Prostate gland (tissue), 2 donors: ENCODE data around the gene SETD9. TPM values are rescaled to one million over a fixed set of nuclear protein-coding genes. Genes with fewer than 3 reads are reported as not detected.

Experiments
- DNase-seq: peaks from one replicate; pipeline ENCODE4 v3.0.0-alpha.2; 2019; ENCODE audit warnings: low spot score
- H3K27ac ChIP-seq, 2 donors: fragments of 200-600 bp; sonication (generic); 2 replicates each; pipeline ENCODE4 v1.5.1; 2017 to 2019
- H3K27me3 ChIP-seq: fragments of 200-600 bp; sonication (generic); replicated peaks from 2 replicates; pipeline ENCODE4 v1.5.1; 2019; ENCODE audit not compliant: insufficient read depth
- H3K36me3 ChIP-seq, 2 donors: fragments of 200-600 bp; sonication (generic); 1 replicate in 1 of 2; 2 replicates in 1 of 2; pipeline versions ENCODE4 v1.5.1 to v1.8.1; 2017 to 2019
- H3K4me1 ChIP-seq: fragments of 200-600 bp; sonication (generic); replicated peaks from 2 replicates; pipeline ENCODE4 v1.5.1; 2019
- H3K4me3 ChIP-seq, 2 donors: fragments of 200-600 bp; sonication (generic); 2 replicates each; pipeline ENCODE4 v1.5.1; 2017 to 2019
- H3K9me3 ChIP-seq: fragments of 200-600 bp; sonication (generic); 2 replicates; pipeline ENCODE4 v1.5.1; 2017
- CTCF ChIP-seq, 4 experiments: fragments of 200-600 bp in 2 of 4; fragments of 450-650 bp in 2 of 4; sonication (generic) in 2 of 4; IDR thresholded peaks; 1 replicate in 3 of 4; 2 replicates in 1 of 4; pipeline ENCODE4 v1.5.1; 2016 to 2019; ENCODE audit warnings: antibody characterized with exemption in 4 of 4, mild to moderate bottlenecking in 2 of 4, moderate library complexity in 2 of 4
- POLR2A ChIP-seq: fragments of 450-650 bp; IDR thresholded peaks from one replicate; pipeline ENCODE4 v1.6.1; 2016; ENCODE audit warnings: antibody characterized with exemption, mild to moderate bottlenecking
- POLR2AphosphoS5 ChIP-seq: sonication (generic); formaldehyde crosslinking; IDR thresholded peaks from one replicate; pipeline ENCODE4 v1.6.1; 2017; ENCODE audit warnings: antibody characterized with exemption
- WGBS: methylation state at CpG from one replicate; pipeline ENCODE4 v1.1.5; 2018; 5-methylcytosine and 5-hydroxymethylcytosine counted together
- intact Hi-C: fragments of 100-400 bp; cut with DNase I; formaldehyde crosslinking; loops from one replicate; pipeline ENCODE4 v1.14.2; 2022
- total RNA-seq, 2 donors: library from RNA; depleted of rRNA; stranded (reverse); fragments of >200 nt; gene quantifications; one replicate each; pipeline ENCODE4 v1.1.0, GENCODE V29; 2016

SETD9 gene
- total RNA-seq = 10 to 100 TPM; 10.7 to 20.3 TPM

GRCh38 chr5:56909294-56910209 is at the start of gene SETD9:
Gene SETD9, plus strand, starts transcription at chr5:56909596. Its CDS starts 50 bp downstream, at chr5:56909646.
- intact Hi-C loops = loop anchor here (2.0 to 5.0 kb wide), 2 partner anchors 43 to 265 kb away; partner anchors contain the start of genes GPBP1 and MIER3
- TF ChIP-seq POLR2AphosphoS5 (peak; percentile 78), CTCF (IDR thresholded peaks at IDR 0.05) (no peak), POLR2A (peak; percentile 56)

GRCh38 chr5:56861893-56862485 is 47.4 kb upstream of the SETD9 start:
- WGBS = 79% methylated on average over 4 of the region's 4 CpGs
- Histone ChIP-seq H3K9me3 (no peaks in the 10 kb centered on the region), H3K27me3 (no peaks in the 10 kb centered on the region), H3K4me3 (no peak overlapping the region), H3K27ac (no peak overlapping the region), H3K36me3 (no peaks in the 10 kb centered on the region), H3K4me1 (no peaks in the 10 kb centered on the region)
- no peak for DNase-seq
- intact Hi-C loops = no loop called here
- TF ChIP-seq CTCF (IDR thresholded peaks at IDR 0.05) (no peak), POLR2A (no peak), POLR2AphosphoS5 (no peak)

More at GRCh38 chr5:56909294-56910209, at the start of gene SETD9:
- no peaks in the 10 kb centered on the region for H3K9me3 ChIP-seq
- no peaks in the 10 kb centered on the region for H3K27me3 ChIP-seq
- peak; percentile 98 for DNase-seq
- H3K4me3 ChIP-seq = peak within 1 kb of the TSS; percentile 45 to 56
- WGBS = under 1% methylated on average over 45 of the region's 84 CpGs
- peak within 1 kb of the TSS; percentile 90 to 94 for H3K27ac ChIP-seq
- H3K36me3 ChIP-seq = no peaks in the 10 kb centered on the region
- no peaks in the 10 kb centered on the region for H3K4me1 ChIP-seq

- DNase-seq = no peak
- Histone ChIP-seq H3K4me3 (no peak overlapping the region), H3K36me3 (no peaks in the 10 kb centered on the region), H3K4me1 (no peaks in the 10 kb centered on the region), H3K27me3 (no peaks in the 10 kb centered on the region), H3K27ac (no peak overlapping the region), H3K9me3 (no peaks in the 10 kb centered on the region)
- intact Hi-C loops = no loop called here
- TF ChIP-seq POLR2A (no peak), CTCF (IDR thresholded peaks at IDR 0.05) (no peak), POLR2AphosphoS5 (no peak)
- WGBS = 81% methylated on average over 3 of the region's 3 CpGs
These were observed 46.5 kb upstream of the SETD9 start for GRCh38 chr5:56862909-56863308.

GRCh38 chr5:56871777-56872176 is 37.6 kb upstream of the SETD9 start:
- Histone ChIP-seq H3K9me3 (no peaks in the 10 kb centered on the region), H3K4me3 (no peak overlapping the region), H3K27me3 (no peaks in the 10 kb centered on the region), H3K27ac (no peak overlapping the region), H3K36me3 (no peaks in the 10 kb centered on the region), H3K4me1 (no peaks in the 10 kb centered on the region)
- DNase-seq = no peak
- WGBS = 87% methylated on average over 2 of the region's 2 CpGs
- TF ChIP-seq CTCF (IDR thresholded peaks at IDR 0.05) (no peak), POLR2AphosphoS5 (no peak), POLR2A (no peak)
- intact Hi-C loops = no loop called here
